Endothelial cell of hepatic sinusoid (primary cell): ENCODE measurements around the gene ATP8A1.
"Not testable (repeated sequence)": the region's sequence is repeated elsewhere in the genome, so short reads cannot be mapped to it uniquely, and the experiment has no call there.

Experiments used
- in situ Hi-C: cut with HindIII; loops from 2 replicates; pipeline ENCODE4 v1.10.0; 2017; ENCODE audit warnings: low sequenced_read_pairs

Gene ATP8A1

DNA sequence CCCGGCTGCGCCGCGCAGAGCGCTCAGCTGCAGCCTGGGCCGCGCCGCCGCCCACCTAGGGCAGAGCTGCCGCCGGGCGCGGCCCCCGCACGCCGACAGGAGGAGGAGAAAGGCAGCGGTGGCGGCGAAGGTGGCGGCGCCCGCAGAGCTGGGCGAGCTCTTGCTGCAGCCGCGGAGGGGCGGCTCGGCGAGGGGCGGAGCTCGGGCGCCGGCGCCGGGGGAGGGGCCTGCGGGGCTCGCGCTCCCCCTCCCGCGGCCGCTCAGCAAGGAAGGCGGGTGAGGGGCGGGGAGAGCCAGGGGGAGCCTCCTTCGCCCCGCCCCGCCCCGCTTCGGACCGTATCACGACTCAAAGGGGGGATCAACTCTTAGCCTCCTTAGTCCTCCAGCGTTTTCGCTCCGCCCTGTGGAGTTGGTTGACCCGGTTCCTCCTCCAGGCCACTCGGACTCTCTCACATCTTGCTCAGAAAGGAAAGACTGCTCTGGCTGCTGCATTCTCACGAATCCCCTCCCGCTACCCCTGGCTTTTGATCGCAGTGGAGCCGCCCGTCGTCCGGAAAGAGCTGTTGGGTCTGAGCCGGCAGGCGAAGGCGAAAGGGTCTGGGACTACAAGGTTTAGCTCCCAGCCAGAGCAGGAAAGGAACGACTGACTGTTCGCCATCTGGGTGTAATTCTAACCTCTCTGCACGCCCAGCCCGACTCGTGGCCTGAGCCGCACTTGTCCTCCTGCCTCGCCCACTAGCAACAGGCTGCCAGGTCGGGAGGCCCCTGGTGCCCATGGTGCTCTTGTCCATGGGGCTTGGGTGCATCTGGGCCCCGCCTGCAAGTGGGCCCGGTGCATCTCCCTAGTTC, at the start of gene ATP8A1:
ATP8A1 (minus strand) TSS at position 162 of the 849 bp plus-strand sequence. CDS start 232 bp downstream, outside the sequence.
- in situ Hi-C loops, result no loop called here

DNA sequence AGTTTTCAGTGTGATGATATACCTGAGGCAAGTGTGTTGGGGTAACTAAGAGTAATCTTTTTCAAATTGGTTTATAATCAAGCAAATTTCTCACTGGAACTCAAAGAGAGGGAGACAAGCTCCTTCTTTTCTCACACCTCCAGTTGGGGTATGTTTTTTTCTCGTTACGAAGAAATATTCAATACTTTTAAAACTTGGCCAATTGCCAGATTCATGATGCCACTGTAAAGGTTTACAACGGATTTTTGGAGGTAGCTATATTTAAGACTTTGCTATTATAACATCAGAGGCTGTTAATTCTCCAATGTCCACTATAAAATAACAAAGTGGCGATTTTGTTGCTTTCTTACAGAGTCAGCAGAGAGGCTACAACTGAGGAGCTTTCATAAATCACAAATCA, 49.2 kb upstream of the ATP8A1 start:
- in situ Hi-C loops, result no loop called here

DNA sequence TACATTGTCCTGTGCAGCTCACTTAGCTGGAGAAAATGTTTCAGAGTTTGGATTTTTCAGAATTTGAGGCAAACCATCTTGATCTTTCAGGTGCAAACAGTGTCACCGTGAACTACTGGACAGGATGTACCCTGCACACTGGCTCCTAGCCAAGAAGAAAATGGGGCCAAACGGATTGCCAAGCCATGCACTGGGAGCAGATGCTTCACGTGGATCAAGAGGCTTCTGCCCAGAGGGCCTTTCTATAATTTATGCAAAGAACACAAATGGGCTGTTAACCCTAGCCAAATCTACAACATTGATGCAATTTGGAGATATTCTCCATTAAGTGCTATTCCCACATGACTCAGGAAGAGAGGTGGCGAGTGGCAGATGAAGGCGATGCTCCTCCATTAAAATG, 46.9 kb upstream of the ATP8A1 start:
- in situ Hi-C loops, result no loop called here

GRCh38 chr4:42702895-42703294, 46.0 kb upstream of the ATP8A1 start:
- in situ Hi-C loops, result no loop called here

DNA sequence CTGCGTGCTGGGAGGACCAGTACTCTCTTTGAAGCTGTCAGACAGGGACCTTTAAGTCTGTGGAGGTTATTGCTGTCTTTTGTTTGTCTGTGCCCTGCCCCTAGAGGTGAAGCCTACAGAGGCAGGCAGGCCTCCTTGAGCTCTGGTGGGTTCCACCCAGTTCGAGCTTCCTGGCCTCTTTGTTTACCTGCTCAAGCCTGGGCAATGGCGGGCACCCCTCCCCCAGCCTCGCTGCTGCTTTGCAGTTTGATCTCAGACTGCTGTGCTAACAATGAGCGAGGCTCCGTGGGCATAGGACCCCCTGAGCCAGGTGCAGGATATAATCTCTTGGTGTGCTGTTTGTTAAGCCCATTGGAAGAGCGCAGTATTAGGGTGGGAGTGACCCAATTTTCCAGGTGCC, 44.9 kb upstream of the ATP8A1 start:
- in situ Hi-C loops, result not testable (repeated sequence)

DNA sequence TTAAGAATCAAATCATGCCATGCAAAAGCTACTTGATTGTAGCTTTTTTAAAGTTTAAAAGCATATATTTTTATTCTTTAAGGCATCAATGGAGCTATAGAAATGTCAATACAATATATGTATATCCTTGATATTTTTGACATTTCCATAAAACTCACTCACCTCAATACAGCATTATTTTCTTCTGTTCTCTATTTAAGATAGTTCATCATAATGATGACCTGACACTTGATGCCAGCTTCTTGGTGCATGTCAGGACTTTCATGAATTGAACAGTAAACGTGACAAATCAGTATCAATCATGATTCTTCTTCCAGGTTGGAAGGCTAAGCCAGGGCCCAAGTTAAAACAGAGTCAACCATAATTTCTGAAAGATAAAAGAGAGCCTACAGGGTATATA, 33.6 kb upstream of the ATP8A1 start:
- in situ Hi-C loops, result no loop called here

GRCh38 chr4:42683393-42683792, 26.5 kb upstream of the ATP8A1 start:
- in situ Hi-C loops, result no loop called here

DNA sequence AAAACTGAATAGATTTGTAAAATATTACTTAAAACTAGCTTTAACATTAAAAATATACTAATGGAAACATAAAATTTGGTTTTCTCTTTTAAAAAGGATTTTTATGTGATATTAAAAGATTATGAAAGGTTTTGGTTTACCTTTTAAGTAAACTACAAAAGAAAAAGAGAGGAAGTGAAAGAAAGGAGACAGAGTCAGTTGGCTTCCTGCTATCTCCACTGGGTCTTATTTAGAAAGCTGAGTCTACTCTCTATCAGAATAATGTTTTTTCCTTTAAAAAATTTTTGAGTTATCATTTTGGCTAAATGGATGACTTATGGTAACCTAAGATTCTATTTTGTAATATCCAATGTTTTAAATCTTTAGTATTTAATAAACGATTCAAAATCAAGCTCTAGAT, 21.6 kb upstream of the ATP8A1 start:
- in situ Hi-C loops, result loop anchor here (5.0 kb wide), 1 partner anchor 69 kb away; no protein-coding TSS in a partner anchor

- in situ Hi-C loops, result loop anchor here (5.0 kb wide), 1 partner anchor 71 kb away; no protein-coding TSS in a partner anchor
These were observed 19.4 kb upstream of the ATP8A1 start for GRCh38 chr4:42676066-42676951.

DNA sequence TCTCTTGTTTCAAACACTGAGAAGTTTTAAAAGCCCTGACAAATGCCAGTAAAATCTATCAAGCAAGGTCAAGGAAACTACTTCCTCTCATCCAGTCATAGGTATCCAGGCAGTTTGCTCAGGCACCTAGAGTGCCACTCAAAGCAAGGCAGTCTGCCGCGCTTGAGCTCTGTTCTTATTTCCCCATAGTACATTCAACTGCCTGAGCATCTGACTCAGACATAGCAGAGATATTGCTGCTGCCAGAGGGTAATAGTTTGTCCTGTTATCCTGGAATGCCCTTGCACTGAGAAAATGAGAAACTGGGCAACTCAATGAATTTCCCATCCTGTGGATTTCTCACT, 16.1 kb upstream of the ATP8A1 start:
- in situ Hi-C loops, result no loop called here

DNA sequence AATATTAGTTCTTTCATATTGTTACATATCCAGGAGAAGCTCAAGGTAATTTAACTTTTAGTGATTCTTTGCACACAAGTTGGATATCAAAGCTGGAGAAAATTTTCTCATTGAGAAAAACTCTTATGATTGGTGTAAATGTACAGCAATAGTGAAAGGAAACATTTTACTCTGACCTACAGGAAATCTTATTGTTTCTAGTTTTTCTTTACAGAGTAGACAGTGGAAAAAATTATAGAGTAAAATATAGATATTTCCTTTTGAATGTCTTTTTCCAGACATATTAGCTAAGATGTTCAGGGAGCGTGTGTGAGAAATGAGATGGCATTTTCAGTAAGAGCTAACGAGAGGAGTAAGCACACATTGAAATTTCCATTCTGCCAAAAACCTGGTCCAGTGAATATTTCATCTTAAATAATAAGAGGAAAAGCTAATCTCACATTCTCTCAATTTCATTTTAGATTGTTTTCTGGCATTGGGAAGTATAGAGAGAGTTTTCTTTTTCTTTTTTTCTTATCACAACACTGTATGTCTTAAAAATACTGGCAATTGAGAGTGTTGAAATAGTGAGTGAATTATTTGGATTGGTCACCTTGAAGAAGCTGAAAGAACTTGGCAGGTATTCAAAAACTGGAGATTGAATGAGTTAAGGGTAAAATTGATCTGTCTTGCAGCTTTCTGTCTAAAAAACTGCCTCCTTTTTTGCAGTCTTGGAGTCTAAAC, 15.6 kb upstream of the ATP8A1 start:
- in situ Hi-C loops, result no loop called here

- in situ Hi-C loops, result no loop called here
These were observed 14.7 kb upstream of the ATP8A1 start for GRCh38 chr4:42671431-42672194.

DNA sequence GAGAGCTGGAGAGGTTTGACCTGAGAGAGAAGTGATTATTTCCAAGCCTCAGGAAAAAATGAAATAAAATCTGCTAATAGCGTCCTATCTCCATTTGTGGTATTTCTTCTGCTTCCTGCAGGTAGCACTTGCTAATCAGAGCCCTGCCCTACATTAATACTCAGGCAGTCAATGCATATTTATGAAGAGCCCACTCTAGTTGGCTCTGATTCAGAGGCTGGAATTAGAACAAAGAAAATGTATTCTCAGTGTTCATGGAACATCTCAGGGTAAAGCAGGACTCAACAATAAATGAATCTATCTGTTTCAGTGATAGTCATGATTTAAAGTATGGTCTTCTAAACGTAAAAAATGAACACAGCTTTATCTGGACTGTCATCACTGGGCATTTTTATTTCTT, 1.4 kb upstream of the ATP8A1 start:
- in situ Hi-C loops, result no loop called here

- in situ Hi-C loops, result no loop called here
These were observed 294 bp downstream of the ATP8A1 start for GRCh38 chr4:42656679-42656943.

DNA sequence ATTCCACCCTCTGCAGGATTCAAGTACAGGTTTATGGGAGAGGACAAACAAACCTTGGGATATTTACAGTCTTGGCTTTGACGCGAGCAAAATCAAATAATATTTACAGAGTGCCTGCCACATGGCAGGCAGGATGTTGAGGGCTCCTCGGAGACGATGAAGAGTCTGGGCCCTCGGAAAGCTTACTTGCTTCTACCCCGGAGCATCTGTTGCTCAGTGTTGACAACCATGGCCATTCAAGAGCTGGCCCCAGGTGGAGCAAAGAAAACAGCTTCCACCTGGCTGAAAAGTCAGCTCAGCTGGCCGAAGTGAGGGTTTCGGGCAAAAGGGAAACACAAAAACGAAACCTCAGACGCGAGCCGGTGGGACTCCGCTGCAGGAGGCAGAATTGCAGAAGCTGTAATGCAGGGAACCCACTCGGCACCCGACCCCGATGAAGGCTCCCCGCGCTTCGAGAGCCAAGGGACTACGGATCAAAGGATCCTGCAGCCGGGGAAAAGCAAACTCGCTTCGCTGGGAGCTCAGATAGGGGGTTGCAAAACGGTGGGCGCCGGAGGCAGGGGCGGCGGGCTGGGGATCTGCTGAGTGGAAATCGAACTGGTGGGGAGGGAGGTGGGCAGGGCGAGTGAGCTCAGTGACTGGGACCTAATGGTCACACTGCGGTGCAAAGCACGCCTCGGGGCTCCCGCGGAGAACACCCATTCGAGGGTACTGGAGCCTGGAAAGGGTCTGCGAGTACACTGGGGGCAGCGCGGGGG, 805 bp downstream of the ATP8A1 start:
- in situ Hi-C loops, result no loop called here

DNA sequence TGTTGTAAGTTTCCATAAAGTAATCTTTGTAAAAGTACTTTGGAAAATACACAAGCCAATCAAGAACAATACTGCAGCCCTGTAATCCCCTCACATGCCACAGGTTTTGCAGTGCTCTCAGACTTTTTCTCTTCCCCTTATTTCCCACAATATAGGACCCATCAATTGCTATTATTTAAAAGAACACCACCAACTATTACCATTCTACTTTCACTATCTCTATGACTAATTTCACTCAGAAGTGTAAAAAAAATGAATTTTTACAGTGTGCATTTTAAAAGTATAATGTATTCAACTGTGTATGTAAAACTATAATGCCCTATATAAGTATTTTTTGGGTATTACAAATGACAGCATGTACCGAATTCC, 1.7 kb downstream of the ATP8A1 start:
- in situ Hi-C loops, result no loop called here

DNA sequence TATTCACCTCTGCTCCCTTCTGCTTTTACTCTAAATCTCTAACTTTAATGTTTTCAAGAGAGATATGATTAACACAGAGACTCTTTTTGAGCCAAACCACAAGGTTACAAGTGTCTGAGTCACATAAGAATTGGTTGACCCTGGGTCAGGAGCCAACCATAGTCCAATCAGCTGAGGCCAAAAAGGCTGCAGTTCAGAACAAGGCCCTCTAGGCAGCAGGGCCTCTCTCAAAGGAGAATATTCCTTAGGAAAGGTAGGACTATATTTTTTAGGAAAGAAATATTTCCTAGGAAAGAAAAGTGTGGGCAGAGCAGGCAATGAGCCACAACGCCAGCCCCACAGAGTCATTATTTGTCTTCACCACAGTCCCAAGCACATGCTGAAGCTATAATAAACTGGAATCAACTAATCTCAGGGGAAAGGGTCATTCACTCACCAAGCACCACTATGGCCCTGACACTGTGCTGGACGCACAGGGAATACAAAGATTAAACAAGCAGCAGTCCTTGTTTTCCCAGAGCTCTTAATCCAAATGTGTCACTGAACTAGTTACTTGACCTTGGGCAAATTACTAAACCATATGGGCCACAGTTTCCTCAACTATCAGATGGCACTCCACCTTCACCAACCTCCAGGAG, 2.2 kb downstream of the ATP8A1 start:
- in situ Hi-C loops, result no loop called here

GRCh38 chr4:42653626-42654560, 3.0 kb downstream of the ATP8A1 start:
- in situ Hi-C loops, result no loop called here
